ENCODE results near the gene CTXND1. TPM values are rescaled to one million over a fixed set of nuclear protein-coding genes. Genes with fewer than 3 reads are reported as not detected.
A peak's percentile ranks its signal among the peaks of the same experiment; 100 is the strongest.

The CTXND1 gene
- total RNA-seq, 2 donors from 2014 or later: 0.14 TPM; not detected in 1

DNA sequence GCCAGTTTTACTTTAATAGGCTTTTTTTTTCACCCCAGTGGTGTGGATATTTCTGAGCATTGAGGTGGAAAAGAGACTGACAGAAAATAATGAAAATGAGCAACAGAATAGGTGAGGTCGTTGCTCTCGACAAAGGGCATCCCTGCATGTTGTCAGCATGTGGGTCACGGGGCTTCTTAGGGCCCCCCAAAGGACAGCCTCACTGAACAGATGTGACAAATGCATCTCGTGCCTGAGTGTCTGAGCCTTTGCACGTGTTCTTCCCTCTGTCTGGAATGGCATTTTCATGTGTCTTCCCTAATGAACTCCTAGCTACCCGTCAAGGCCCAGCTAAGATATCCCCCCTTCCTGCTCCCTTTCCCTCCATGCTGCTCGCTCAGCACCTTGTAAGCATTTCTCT, 67.5 kb downstream of the CTXND1 start:
- H3K27me3 ChIP-seq (replicated peaks; ENCODE audit: insufficient read depth): no peaks in the 10 kb centered on the region
- no peak overlapping the region for H3K4me3 ChIP-seq
- no peak for ATAC-seq (ENCODE audit: insufficient number of reproducible peaks, low FRiP score, low read depth)
- peaks cover 4 to 29% of the 10 kb centered on the region in 2 donors for H3K4me1 ChIP-seq (ENCODE audit: control insufficient read depth in 1 of 2, low read depth in 2 of 2)
- H3K27ac ChIP-seq: no peak overlapping the region
- peaks cover 22% of the 10 kb centered on the region for H3K36me3 ChIP-seq
- no peak for TF ChIP-seq CTCF (IDR thresholded peaks at IDR 0.05)
- DNase-seq (ENCODE audit: low spot score): no peak
- H3K9me3 ChIP-seq: no peaks in the 10 kb centered on the region

- Histone ChIP-seq H3K36me3 (peaks cover 22% of the 10 kb centered on the region), H3K4me1 (ENCODE audit: control insufficient read depth in 1 of 2, low read depth in 2 of 2) (peaks cover 8 to 35% of the 10 kb centered on the region in 2 donors), H3K27me3 (replicated peaks; ENCODE audit: insufficient read depth) (no peaks in the 10 kb centered on the region), H3K27ac (no peak overlapping the region), H3K4me3 (no peak overlapping the region), H3K9me3 (no peaks in the 10 kb centered on the region)
- no peak for TF ChIP-seq CTCF (IDR thresholded peaks at IDR 0.05)
- DNase-seq (ENCODE audit: low spot score) (no peak), ATAC-seq (ENCODE audit: insufficient number of reproducible peaks, low FRiP score, low read depth) (no peak)
Observed at GRCh38 chr15:80183886-80184285, 68.1 kb downstream of the CTXND1 start.

- Histone ChIP-seq H3K36me3 (peaks cover 22% of the 10 kb centered on the region), H3K27me3 (replicated peaks; ENCODE audit: insufficient read depth) (no peaks in the 10 kb centered on the region), H3K9me3 (no peaks in the 10 kb centered on the region), H3K27ac (peak overlapping the region in 1 of 2 donors; percentile 18), H3K4me1 (ENCODE audit: control insufficient read depth in 1 of 2, low read depth in 2 of 2) (peaks cover 8 to 41% of the 10 kb centered on the region in 2 donors), H3K4me3 (no peak overlapping the region)
- no peak for ATAC-seq (ENCODE audit: insufficient number of reproducible peaks, low FRiP score, low read depth)
- no peak for TF ChIP-seq CTCF (IDR thresholded peaks at IDR 0.05)
- no peak for DNase-seq (ENCODE audit: low spot score)
Observed at GRCh38 chr15:80183306-80183705, 68.7 kb downstream of the CTXND1 start.

DNA sequence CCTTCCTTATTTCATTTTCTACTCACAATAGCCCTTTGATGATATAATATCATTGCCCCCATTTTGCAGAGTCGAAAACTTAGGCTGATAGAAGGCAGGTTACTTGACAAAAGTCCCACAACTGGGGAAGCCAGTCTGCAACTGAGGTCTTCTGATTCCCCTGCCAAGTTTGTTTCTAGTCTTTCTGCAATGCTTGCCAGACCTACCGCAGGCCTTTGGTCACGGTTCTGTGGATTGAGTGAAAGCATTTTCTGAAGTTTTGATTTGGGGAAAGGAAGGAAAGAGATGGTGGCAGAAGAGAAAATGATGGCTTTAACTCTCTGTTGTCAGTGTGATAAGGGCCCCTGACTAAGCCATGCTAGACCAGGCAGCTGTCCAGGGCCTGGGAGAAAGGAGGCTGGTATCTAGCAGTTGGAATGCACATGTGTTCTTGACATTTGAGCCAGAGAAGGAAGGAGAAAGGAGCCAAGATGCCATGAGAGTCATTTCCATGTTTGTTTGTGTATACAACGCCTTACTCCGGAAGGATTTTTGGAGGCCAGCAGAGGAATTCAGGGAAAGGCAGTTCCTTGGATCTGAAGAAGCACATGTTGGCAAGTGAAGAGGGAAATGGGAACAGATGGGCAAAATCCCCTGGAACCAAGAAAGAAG, 69.3 kb downstream of the CTXND1 start:
- ATAC-seq (ENCODE audit: insufficient number of reproducible peaks, low FRiP score, low read depth): no peak
- H3K36me3 ChIP-seq: peaks cover 20% of the 10 kb centered on the region
- DNase-seq (ENCODE audit: low spot score): no peak
- H3K4me1 ChIP-seq (ENCODE audit: control insufficient read depth in 1 of 2, low read depth in 2 of 2): peaks cover 8 to 46% of the 10 kb centered on the region in 2 donors
- H3K9me3 ChIP-seq: no peaks in the 10 kb centered on the region
- peak overlapping the region in 1 of 2 donors; percentile 18 for H3K27ac ChIP-seq
- TF ChIP-seq CTCF (IDR thresholded peaks at IDR 0.05): no peak
- H3K4me3 ChIP-seq: no peak overlapping the region
- H3K27me3 ChIP-seq (replicated peaks; ENCODE audit: insufficient read depth): no peaks in the 10 kb centered on the region

GRCh38 chr15:80180986-80181385, 71.0 kb downstream of the CTXND1 start:
- Histone ChIP-seq H3K4me1 (ENCODE audit: control insufficient read depth in 1 of 2, low read depth in 2 of 2) (peaks cover 8 to 54% of the 10 kb centered on the region in 2 donors), H3K36me3 (peaks cover 7% of the 10 kb centered on the region), H3K4me3 (no peak overlapping the region), H3K27me3 (replicated peaks; ENCODE audit: insufficient read depth) (no peaks in the 10 kb centered on the region), H3K9me3 (no peaks in the 10 kb centered on the region), H3K27ac (no peak overlapping the region)
- no peak for TF ChIP-seq CTCF (IDR thresholded peaks at IDR 0.05)
- ATAC-seq (ENCODE audit: insufficient number of reproducible peaks, low FRiP score, low read depth): no peak
- DNase-seq (ENCODE audit: low spot score): no peak

Measured in thoracic aorta (tissue), 2 donors.